Measurements from ENCODE around the gene IGF1R.

GRCh38 chr15:98953000-98953787, 304.9 kb downstream of the IGF1R start:
- TF ChIP-seq CTCF (IDR thresholded peaks at IDR 0.05 in 2 of 3, conservative IDR thresholded peaks at IDR 0.05 in 1 of 3; ENCODE audit: borderline replicate concordance in 1 of 3, insufficient read depth in 1 of 3, low read depth in 2 of 3, low read length in 2 of 3) (no peak), POLR2A (IDR thresholded peaks at IDR 0.05; ENCODE audit: borderline replicate concordance, extremely low read depth, insufficient read depth, insufficient read length) (no peak), ZBTB33 (IDR thresholded peaks at IDR 0.05; ENCODE audit: extremely low read depth, insufficient replicate concordance, low read length) (no peak), REST (IDR thresholded peaks at IDR 0.05; ENCODE audit: low read depth) (no peak), SIN3A (IDR thresholded peaks at IDR 0.05; ENCODE audit: low read depth) (no peak), EZH2 (IDR thresholded peaks at IDR 0.05) (no peak), TCF7L2 (IDR thresholded peaks at IDR 0.05; ENCODE audit: borderline replicate concordance, extremely low read depth, insufficient read depth, insufficient read length) (no peak)
